ENCODE data around the gene SHROOM2. TPM values are rescaled to one million over a fixed set of nuclear protein-coding genes. Genes with fewer than 3 reads are reported as not detected.

The SHROOM2 gene
- total RNA-seq, 1 experiment from 2014 or later: 14.2 TPM

- no TSS peak for BruUV-seq (replicated peaks)
- TF ChIP-seq CTCF (IDR thresholded peaks at IDR 0.05; ENCODE audit: insufficient read depth in 1 of 2, low read depth in 1 of 2, low read length in 1 of 2, severe bottlenecking in 1 of 2, unreplicated experiment in 1 of 2): no peak
- Mint-ChIP-seq H3K27me3 (ENCODE audit: insufficient read depth, unreplicated experiment) (no peaks in the 10 kb centered on the region), H3K4me3 (ENCODE audit: unreplicated experiment) (no peak overlapping the region), H3K36me3 (ENCODE audit: insufficient read depth, unreplicated experiment) (peaks cover 33% of the 10 kb centered on the region), H3K9me3 (ENCODE audit: unreplicated experiment) (no peaks in the 10 kb centered on the region), H3K4me1 (ENCODE audit: low read depth, unreplicated experiment) (peaks cover 13% of the 10 kb centered on the region), H3K27ac (ENCODE audit: unreplicated experiment) (no peak overlapping the region)
- no peaks in the 10 kb centered on the region for H3K9me3 ChIP-seq
- no peaks in the 10 kb centered on the region; the same call in 1 of the 2 replicates for H3K4me1 ChIP-seq
- ChIA-PET CTCF (no interaction called here), POLR2A (no interaction called here)
- H3K36me3 ChIP-seq (ENCODE audit: control insufficient read depth, insufficient read depth, low read length): no peaks in the 10 kb centered on the region
- H3K4me3 ChIP-seq (ENCODE audit: low read depth, low read length): no peak overlapping the region
- DNase-seq: no peak
- intact Hi-C loops (cut with micrococcal nuclease; ENCODE audit: unreplicated experiment): no loop called here
- no peaks in the 10 kb centered on the region for H3K27me3 ChIP-seq (replicated peaks; ENCODE audit: control insufficient read depth, insufficient read depth, low read length)
Observed at GRCh38 chrX:9874483-9874882, 88.3 kb downstream of the SHROOM2 start.

- POLR2A ChIA-PET: no interaction called here
- H3K9me3 ChIP-seq: no peaks in the 10 kb centered on the region
- no peaks in the 10 kb centered on the region; the same call in 1 of the 2 replicates for H3K4me1 ChIP-seq
- no peak overlapping the region for H3K4me3 ChIP-seq (ENCODE audit: low read depth, low read length)
- no peaks in the 10 kb centered on the region for H3K36me3 ChIP-seq (ENCODE audit: control insufficient read depth, insufficient read depth, low read length)
- peaks cover 33% of the 10 kb centered on the region for H3K36me3 Mint-ChIP-seq (ENCODE audit: insufficient read depth, unreplicated experiment)
- H3K9me3 Mint-ChIP-seq (ENCODE audit: unreplicated experiment): no peaks in the 10 kb centered on the region
- peaks cover 13% of the 10 kb centered on the region for H3K4me1 Mint-ChIP-seq (ENCODE audit: low read depth, unreplicated experiment)
- BruUV-seq (replicated peaks): no TSS peak
- intact Hi-C loops (cut with micrococcal nuclease; ENCODE audit: unreplicated experiment): no loop called here
- H3K4me3 Mint-ChIP-seq (ENCODE audit: unreplicated experiment): no peak overlapping the region
- CTCF ChIA-PET: no interaction called here
- DNase-seq: no peak
- TF ChIP-seq CTCF (IDR thresholded peaks at IDR 0.05; ENCODE audit: insufficient read depth in 1 of 2, low read depth in 1 of 2, low read length in 1 of 2, severe bottlenecking in 1 of 2, unreplicated experiment in 1 of 2): no peak
- H3K27me3 Mint-ChIP-seq (ENCODE audit: insufficient read depth, unreplicated experiment): no peaks in the 10 kb centered on the region
- H3K27ac Mint-ChIP-seq (ENCODE audit: unreplicated experiment): no peak overlapping the region
- H3K27me3 ChIP-seq (replicated peaks; ENCODE audit: control insufficient read depth, insufficient read depth, low read length): no peaks in the 10 kb centered on the region
Observed at GRCh38 chrX:9875801-9876200, 89.6 kb downstream of the SHROOM2 start.

GRCh38 chrX:9876201-9876600 is 90.0 kb downstream of the SHROOM2 start:
- ChIA-PET CTCF (no interaction called here), POLR2A (no interaction called here)
- Histone ChIP-seq H3K36me3 (ENCODE audit: control insufficient read depth, insufficient read depth, low read length) (no peaks in the 10 kb centered on the region), H3K4me1 (no peaks in the 10 kb centered on the region; the same call in 1 of the 2 replicates), H3K27me3 (replicated peaks; ENCODE audit: control insufficient read depth, insufficient read depth, low read length) (no peaks in the 10 kb centered on the region), H3K4me3 (ENCODE audit: low read depth, low read length) (no peak overlapping the region), H3K9me3 (no peaks in the 10 kb centered on the region)
- Mint-ChIP-seq H3K36me3 (ENCODE audit: insufficient read depth, unreplicated experiment) (peaks cover 30% of the 10 kb centered on the region), H3K9me3 (ENCODE audit: unreplicated experiment) (no peaks in the 10 kb centered on the region), H3K27ac (ENCODE audit: unreplicated experiment) (no peak overlapping the region), H3K27me3 (ENCODE audit: insufficient read depth, unreplicated experiment) (no peaks in the 10 kb centered on the region), H3K4me1 (ENCODE audit: low read depth, unreplicated experiment) (peaks cover 13% of the 10 kb centered on the region), H3K4me3 (ENCODE audit: unreplicated experiment) (no peak overlapping the region)
- intact Hi-C loops (cut with micrococcal nuclease; ENCODE audit: unreplicated experiment): no loop called here
- no peak for TF ChIP-seq CTCF (IDR thresholded peaks at IDR 0.05; ENCODE audit: insufficient read depth in 1 of 2, low read depth in 1 of 2, low read length in 1 of 2, severe bottlenecking in 1 of 2, unreplicated experiment in 1 of 2)
- no peak for DNase-seq
- no TSS peak for BruUV-seq (replicated peaks)
